ENCODE results near the gene CBL. TPM values are rescaled to one million over a fixed set of nuclear protein-coding genes. Genes with fewer than 3 reads are reported as not detected.
A peak's percentile ranks its signal among the peaks of the same experiment; 100 is the strongest.

Gene CBL
- total and polyA plus RNA-seq, 10 of the 15 experiments (the other 5 are each of a cell fraction or from before 2014, with no cell fraction given): 3.9 to 27.1 (median 9.5) TPM

GRCh38 chr11:119320776-119321524 is 114.8 kb downstream of the CBL start:
- no peaks in the 10 kb centered on the region for H3K79me2 ChIP-seq (ENCODE audit: control insufficient read depth, insufficient read depth, low read length)
- RAD21 ChIA-PET (ENCODE audit: unreplicated experiment): interaction anchor here (0.7 to 4.5 kb wide), 17 partner anchors 11 to 269 kb away, joined by 3 to 26 read pairs (median 3); partner anchors contain the start of genes C2CD2L, CBL, DPAGT1 and HINFP
- SMC1A ChIA-PET (ENCODE audit: uncharacterized antibody, unreplicated experiment): interaction anchor here (0.6 to 1.8 kb wide), 10 partner anchors 11 to 416 kb away, joined by 3 to 8 read pairs (median 3); partner anchors contain the start of genes C1QTNF5 and HINFP
- no peak for DNase-seq (ENCODE audit: low read depth, low spot score)
- WGBS (ENCODE audit: insufficient coverage, insufficient replicate concordance, low lambda C conversion rate, missing lambda C conversion rate): under 1% methylated on average over 51 of the region's 60 CpGs
- peaks cover 1 to 9% of the 10 kb centered on the region in 2 experiments; a peak in 3 of 4 replicates for H3K27me3 ChIP-seq (replicated peaks in 1 of 2; ENCODE audit: control insufficient read depth in 2 of 2, insufficient read depth in 2 of 2, low read length in 1 of 2)
- H3K4me2 ChIP-seq (ENCODE audit: control insufficient read depth, insufficient read depth): peak overlapping the region; percentile 86
- H3K9me3 ChIP-seq (replicated peaks; ENCODE audit: control insufficient read depth, insufficient read depth, low read length): no peaks in the 10 kb centered on the region
- intact Hi-C loops (cut with micrococcal nuclease; ENCODE audit: unreplicated experiment) (loop anchor here (5.0 kb wide), 4 partner anchors 114 to 394 kb away; partner anchors contain the start of genes ABCG4, BCL9L, CBL and NLRX1), in situ Hi-C loops (cut with MboI) (no loop called here)
- H4K20me1 ChIP-seq (ENCODE audit: control insufficient read depth, insufficient read depth): no peaks in the 10 kb centered on the region
- peak; percentile 76 for ATAC-seq
- H2AFZ ChIP-seq (ENCODE audit: control insufficient read depth, low read depth, low read length): peak overlapping the region; percentile 95
- peak; percentile 84 for FAIRE-seq
- POLR2A ChIA-PET: interaction anchor here (0.6 to 3.0 kb wide), 12 partner anchors 11 to 331 kb away, joined by 3 to 20 read pairs (median 3); partner anchors contain the start of genes C2CD2L, CBL and RNF26
- peaks cover 41% of the 10 kb centered on the region for H3K4me1 ChIP-seq (ENCODE audit: control insufficient read depth, insufficient read depth, low read length)
- peak overlapping the region; percentile 79 for H3K4me3 ChIP-seq
- peak overlapping the region; percentile 84 for H3K9ac ChIP-seq (ENCODE audit: control insufficient read depth, insufficient read depth, low read length)
- no peaks in the 10 kb centered on the region for H3K36me3 ChIP-seq (ENCODE audit: control insufficient read depth in 2 of 2, insufficient read depth in 2 of 2, low read length in 1 of 2)
- BruUV-seq (replicated peaks): TSS peak; percentile 89
- CTCF ChIA-PET: interaction anchor here (0.6 to 5.6 kb wide), 33 partner anchors 12 to 290 kb away, joined by 3 to 88 read pairs (median 5); partner anchors contain the start of genes CBL, HINFP, HMBS and NLRX1
- H3K27ac ChIP-seq (ENCODE audit: control insufficient read depth, insufficient read depth): peak overlapping the region; percentile 77
- TF ChIP-seq TAF1 (IDR thresholded peaks at IDR 0.05; ENCODE audit: borderline replicate concordance, low read depth, low read length): peak; percentile 66; the same call in 1 of the 2 replicates
- TF ChIP-seq KLF5 (IDR thresholded peaks at IDR 0.05; ENCODE audit: partially characterized antibody): peak; percentile 59
- TF ChIP-seq RB1 (IDR thresholded peaks at IDR 0.05; ENCODE audit: borderline replicate concordance): peak; percentile 33; the same call in 1 of the 2 replicates
- peak; percentile 30; the same call in 1 of the 2 replicates for TF ChIP-seq RUNX3 (IDR thresholded peaks at IDR 0.05; ENCODE audit: low read length)
- TF ChIP-seq CBFB (IDR thresholded peaks at IDR 0.05; ENCODE audit: low read depth): no peak
- TF ChIP-seq, protein P1, sequence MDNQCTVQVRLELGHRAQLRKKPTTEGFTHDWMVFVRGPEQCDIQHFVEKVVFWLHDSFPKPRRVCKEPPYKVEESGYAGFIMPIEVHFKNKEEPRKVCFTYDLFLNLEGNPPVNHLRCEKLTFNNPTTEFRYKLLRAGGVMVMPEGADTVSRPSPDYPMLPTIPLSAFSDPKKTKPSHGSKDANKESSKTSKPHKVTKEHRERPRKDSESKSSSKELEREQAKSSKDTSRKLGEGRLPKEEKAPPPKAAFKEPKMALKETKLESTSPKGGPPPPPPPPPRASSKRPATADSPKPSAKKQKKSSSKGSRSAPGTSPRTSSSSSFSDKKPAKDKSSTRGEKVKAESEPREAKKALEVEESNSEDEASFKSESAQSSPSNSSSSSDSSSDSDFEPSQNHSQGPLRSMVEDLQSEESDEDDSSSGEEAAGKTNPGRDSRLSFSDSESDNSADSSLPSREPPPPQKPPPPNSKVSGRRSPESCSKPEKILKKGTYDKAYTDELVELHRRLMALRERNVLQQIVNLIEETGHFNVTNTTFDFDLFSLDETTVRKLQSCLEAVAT (IDR thresholded peaks at IDR 0.05): peak; percentile 11; the same call in 1 of the 2 replicates
- peak; percentile 76 for TF ChIP-seq HDAC6 (IDR thresholded peaks at IDR 0.05; ENCODE audit: unreplicated experiment)
- TF ChIP-seq NR2C1 (IDR thresholded peaks at IDR 0.05): no peak
- 0 out of 3 replicates have a peak, but pooled peaks of 1 of the 2 experiments have one; percentile 7 for TF ChIP-seq EGR1 (IDR thresholded peaks at IDR 0.05; ENCODE audit: borderline replicate concordance in 1 of 2, low read depth in 2 of 2, low read length in 2 of 2)
- TF ChIP-seq SMAD5 (IDR thresholded peaks at IDR 0.05; ENCODE audit: low read depth): peak; percentile 57; the same call in 1 of the 2 replicates
- no peak for TF ChIP-seq CHD1 (IDR thresholded peaks at IDR 0.05; ENCODE audit: low read depth, low read length)
- TF ChIP-seq PML (IDR thresholded peaks at IDR 0.05; ENCODE audit: low read length): peak; percentile 72; the same call in 1 of the 2 replicates
- TF ChIP-seq SRF (IDR thresholded peaks at IDR 0.05; ENCODE audit: low read depth in 2 of 2, low read length in 2 of 2): peak in 1 of 2 experiments; percentile 91; a peak in 2 of 4 replicates
- TF ChIP-seq TBL1XR1 (IDR thresholded peaks at IDR 0.05; ENCODE audit: low read depth, low read length): no peak
- TF ChIP-seq TCF3 (IDR thresholded peaks at IDR 0.05; ENCODE audit: borderline replicate concordance, insufficient read depth, low read depth, low read length): 0 out of 2 replicates have a peak, but pooled peaks have one; percentile 8
- peak; percentile 79 for TF ChIP-seq POLR2A (IDR thresholded peaks at IDR 0.05; ENCODE audit: low read depth, low read length)
- TF ChIP-seq DPF2 (IDR thresholded peaks at IDR 0.05): peak; percentile 31; the same call in 1 of the 2 replicates
- no peak for TF ChIP-seq RCOR1 (conservative IDR thresholded peaks at IDR 0.05; ENCODE audit: low read depth, low read length)
- TF ChIP-seq, protein P2, sequence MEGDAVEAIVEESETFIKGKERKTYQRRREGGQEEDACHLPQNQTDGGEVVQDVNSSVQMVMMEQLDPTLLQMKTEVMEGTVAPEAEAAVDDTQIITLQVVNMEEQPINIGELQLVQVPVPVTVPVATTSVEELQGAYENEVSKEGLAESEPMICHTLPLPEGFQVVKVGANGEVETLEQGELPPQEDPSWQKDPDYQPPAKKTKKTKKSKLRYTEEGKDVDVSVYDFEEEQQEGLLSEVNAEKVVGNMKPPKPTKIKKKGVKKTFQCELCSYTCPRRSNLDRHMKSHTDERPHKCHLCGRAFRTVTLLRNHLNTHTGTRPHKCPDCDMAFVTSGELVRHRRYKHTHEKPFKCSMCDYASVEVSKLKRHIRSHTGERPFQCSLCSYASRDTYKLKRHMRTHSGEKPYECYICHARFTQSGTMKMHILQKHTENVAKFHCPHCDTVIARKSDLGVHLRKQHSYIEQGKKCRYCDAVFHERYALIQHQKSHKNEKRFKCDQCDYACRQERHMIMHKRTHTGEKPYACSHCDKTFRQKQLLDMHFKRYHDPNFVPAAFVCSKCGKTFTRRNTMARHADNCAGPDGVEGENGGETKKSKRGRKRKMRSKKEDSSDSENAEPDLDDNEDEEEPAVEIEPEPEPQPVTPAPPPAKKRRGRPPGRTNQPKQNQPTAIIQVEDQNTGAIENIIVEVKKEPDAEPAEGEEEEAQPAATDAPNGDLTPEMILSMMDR (IDR thresholded peaks at IDR 0.05 in 2 of 3, conservative IDR thresholded peaks at IDR 0.05 in 1 of 3; ENCODE audit: control insufficient read depth in 2 of 3, extremely low read depth in 1 of 3, insufficient read depth in 1 of 3, low read depth in 3 of 3, low read length in 3 of 3): peak in 1 of 3 experiments; percentile 11; a peak in 2 of 6 replicates
- TF ChIP-seq POLR2AphosphoS5 (IDR thresholded peaks at IDR 0.05; ENCODE audit: low read length): peak; percentile 72
- no peak for TF ChIP-seq ZNF384 (IDR thresholded peaks at IDR 0.05; ENCODE audit: borderline replicate concordance, low read depth, low read length)

All from GM12878 (cell line).